ENCODE data around the gene MYL10. TPM values are rescaled to one million over a fixed set of nuclear protein-coding genes. Genes with fewer than 3 reads are reported as not detected.
A peak's percentile ranks its signal among the peaks of the same experiment; 100 is the strongest.

The MYL10 gene
- total RNA-seq, 1 experiment from 2014 or later = not detected

- Histone ChIP-seq H2AFZ (no peak overlapping the region), H3F3A (ENCODE audit: insufficient read depth, low read depth) (no peaks in the 10 kb centered on the region), H3K9me3 (ENCODE audit: insufficient read depth, low read depth) (no peaks in the 10 kb centered on the region), H3K4me1 (replicated peaks; ENCODE audit: insufficient read depth) (no peaks in the 10 kb centered on the region), H4K20me1 (ENCODE audit: insufficient read depth) (no peaks in the 10 kb centered on the region), H3K27ac (no peak overlapping the region), H3K27me3 (ENCODE audit: insufficient read depth, low read depth) (peaks cover 19% of the 10 kb centered on the region), H3K9me2 (ENCODE audit: insufficient read depth) (no peaks in the 10 kb centered on the region), H3K4me2 (no peak overlapping the region), H3K4me3 (no peak overlapping the region), H3K36me3 (ENCODE audit: low read depth) (no peaks in the 10 kb centered on the region), H3K79me2 (ENCODE audit: low read depth) (no peaks in the 10 kb centered on the region)
- no TSS peak for BruUV-seq (replicated peaks)
- no peak for TF ChIP-seq CTCF (conservative IDR thresholded peaks at IDR 0.05)
- no peak for TF ChIP-seq EZH2 (IDR thresholded peaks at IDR 0.05; ENCODE audit: low read depth)
- DNase-seq = no peak
- ChIA-PET POLR2A (ENCODE audit: unreplicated experiment) (no interaction called here), CTCF (interaction anchor here (0.6 kb wide), 1 partner anchor 39 kb away, joined by 10 read pairs; no protein-coding TSS in a partner anchor)
- intact Hi-C loops (cut with micrococcal nuclease; ENCODE audit: unreplicated experiment) = no loop called here
Observed at GRCh38 chr7:101565601-101566209, 63.4 kb downstream of the MYL10 start.

GRCh38 chr7:101564778-101565211 lies 64.3 kb downstream of the MYL10 start:
- no peaks in the 10 kb centered on the region for H3K79me2 ChIP-seq (ENCODE audit: low read depth)
- no peaks in the 10 kb centered on the region for H3K9me2 ChIP-seq (ENCODE audit: insufficient read depth)
- H4K20me1 ChIP-seq (ENCODE audit: insufficient read depth) = no peaks in the 10 kb centered on the region
- H3K4me1 ChIP-seq (replicated peaks; ENCODE audit: insufficient read depth) = no peaks in the 10 kb centered on the region
- ChIA-PET POLR2A (ENCODE audit: unreplicated experiment) (no interaction called here), CTCF (no interaction called here)
- no TSS peak for BruUV-seq (replicated peaks)
- DNase-seq = peak; percentile 58 to 61
- no peak overlapping the region for H3K4me3 ChIP-seq
- no peak for TF ChIP-seq CTCF (conservative IDR thresholded peaks at IDR 0.05)
- no peak overlapping the region for H2AFZ ChIP-seq
- peaks cover 19% of the 10 kb centered on the region for H3K27me3 ChIP-seq (ENCODE audit: insufficient read depth, low read depth)
- H3K36me3 ChIP-seq (ENCODE audit: low read depth) = no peaks in the 10 kb centered on the region
- no peaks in the 10 kb centered on the region for H3K9me3 ChIP-seq (ENCODE audit: insufficient read depth, low read depth)
- intact Hi-C loops (cut with micrococcal nuclease; ENCODE audit: unreplicated experiment) = no loop called here
- H3K27ac ChIP-seq = no peak overlapping the region
- no peaks in the 10 kb centered on the region for H3F3A ChIP-seq (ENCODE audit: insufficient read depth, low read depth)
- no peak overlapping the region for H3K4me2 ChIP-seq

GRCh38 chr7:101563943-101564777 lies 64.9 kb downstream of the MYL10 start:
- no peaks in the 10 kb centered on the region for H3K9me3 ChIP-seq (ENCODE audit: insufficient read depth, low read depth)
- ChIA-PET CTCF (no interaction called here), POLR2A (ENCODE audit: unreplicated experiment) (no interaction called here)
- no peaks in the 10 kb centered on the region for H3F3A ChIP-seq (ENCODE audit: insufficient read depth, low read depth)
- no peaks in the 10 kb centered on the region for H3K9me2 ChIP-seq (ENCODE audit: insufficient read depth)
- H3K27ac ChIP-seq = no peak overlapping the region
- H3K36me3 ChIP-seq (ENCODE audit: low read depth) = no peaks in the 10 kb centered on the region
- peaks cover 17% of the 10 kb centered on the region for H3K27me3 ChIP-seq (ENCODE audit: insufficient read depth, low read depth)
- BruUV-seq (replicated peaks) = no TSS peak
- no peaks in the 10 kb centered on the region for H3K4me1 ChIP-seq (replicated peaks; ENCODE audit: insufficient read depth)
- intact Hi-C loops (cut with micrococcal nuclease; ENCODE audit: unreplicated experiment) = no loop called here
- H3K79me2 ChIP-seq (ENCODE audit: low read depth) = no peaks in the 10 kb centered on the region
- H3K4me2 ChIP-seq = no peak overlapping the region
- H2AFZ ChIP-seq = no peak overlapping the region
- DNase-seq = no peak
- TF ChIP-seq CTCF (conservative IDR thresholded peaks at IDR 0.05) (no peak), EZH2 (IDR thresholded peaks at IDR 0.05; ENCODE audit: low read depth) (no peak)
- no peaks in the 10 kb centered on the region for H4K20me1 ChIP-seq (ENCODE audit: insufficient read depth)
- H3K4me3 ChIP-seq = no peak overlapping the region

Other genes with a start within 250 kb of the MYL10 start
- 79.8 and 83.3 TPM in 2 replicates for gene CUX1, start 188.3 kb upstream of the MYL10 start, total RNA-seq (2021)